AG09309 (cell line): ENCODE measurements around the gene REPS2.

Source experiments
- DNase-seq: peaks from one replicate; pipeline ENCODE4 v3.0.0-alpha.2; 2010; ENCODE audit warnings: low read depth
- H3K4me3 ChIP-seq: 2 replicates; pipeline ENCODE4 v1.5.1; 2011; ENCODE audit warnings: mild to moderate bottlenecking, low read depth, low read length, moderate library complexity; ENCODE audit not compliant: control insufficient read depth
- TF ChIP-seq, protein P1 (sequence below): IDR thresholded peaks from 2 replicates; pipeline ENCODE4 v1.5.1; 2011; ENCODE audit warnings: mild to moderate bottlenecking, low read depth, low read length, inconsistent platforms; ENCODE audit not compliant: insufficient read depth, control insufficient read depth; ENCODE audit errors: missing control alignments

The REPS2 gene

DNA sequence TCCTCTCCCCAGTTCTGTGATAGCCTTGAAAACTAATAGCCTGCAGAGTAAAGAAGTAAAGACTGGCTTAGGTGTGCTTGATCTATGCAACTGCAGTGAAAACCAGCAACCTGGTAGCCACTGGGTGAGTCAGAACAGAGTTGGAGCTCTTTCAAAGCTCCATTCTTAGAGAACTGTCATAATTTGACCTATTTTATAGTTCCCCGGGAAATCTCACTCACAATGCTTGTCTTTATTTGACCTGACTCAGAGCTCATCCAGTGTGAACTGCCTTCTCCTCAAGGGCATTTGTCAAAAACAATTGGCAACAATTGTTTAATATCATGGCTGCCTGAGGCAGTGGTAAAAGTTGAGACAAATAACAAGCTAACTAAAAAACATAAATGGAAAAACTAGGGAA is 215.5 kb downstream of the REPS2 start:
- TF ChIP-seq, protein P1, sequence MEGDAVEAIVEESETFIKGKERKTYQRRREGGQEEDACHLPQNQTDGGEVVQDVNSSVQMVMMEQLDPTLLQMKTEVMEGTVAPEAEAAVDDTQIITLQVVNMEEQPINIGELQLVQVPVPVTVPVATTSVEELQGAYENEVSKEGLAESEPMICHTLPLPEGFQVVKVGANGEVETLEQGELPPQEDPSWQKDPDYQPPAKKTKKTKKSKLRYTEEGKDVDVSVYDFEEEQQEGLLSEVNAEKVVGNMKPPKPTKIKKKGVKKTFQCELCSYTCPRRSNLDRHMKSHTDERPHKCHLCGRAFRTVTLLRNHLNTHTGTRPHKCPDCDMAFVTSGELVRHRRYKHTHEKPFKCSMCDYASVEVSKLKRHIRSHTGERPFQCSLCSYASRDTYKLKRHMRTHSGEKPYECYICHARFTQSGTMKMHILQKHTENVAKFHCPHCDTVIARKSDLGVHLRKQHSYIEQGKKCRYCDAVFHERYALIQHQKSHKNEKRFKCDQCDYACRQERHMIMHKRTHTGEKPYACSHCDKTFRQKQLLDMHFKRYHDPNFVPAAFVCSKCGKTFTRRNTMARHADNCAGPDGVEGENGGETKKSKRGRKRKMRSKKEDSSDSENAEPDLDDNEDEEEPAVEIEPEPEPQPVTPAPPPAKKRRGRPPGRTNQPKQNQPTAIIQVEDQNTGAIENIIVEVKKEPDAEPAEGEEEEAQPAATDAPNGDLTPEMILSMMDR: no peak
- no peak overlapping the region for H3K4me3 ChIP-seq
- no peak for DNase-seq

DNA sequence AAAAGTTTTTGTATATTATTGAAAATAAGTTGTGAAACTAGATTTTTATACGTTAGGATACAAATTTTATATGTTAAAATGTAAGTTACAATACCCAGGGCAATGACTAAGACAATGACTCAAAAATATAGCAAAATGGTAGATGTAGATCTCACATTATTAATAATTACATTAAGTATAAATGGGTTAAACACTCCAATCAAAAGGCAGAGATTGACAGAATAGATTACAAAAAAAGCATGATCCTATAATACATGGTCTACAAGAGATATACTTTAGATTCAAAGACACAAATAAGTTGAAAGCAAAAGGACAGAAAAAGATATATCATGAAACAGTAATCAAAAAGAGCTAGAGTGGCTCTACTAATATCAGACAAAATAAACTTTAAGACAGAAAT is 217.6 kb downstream of the REPS2 start:
- DNase-seq: no peak
- TF ChIP-seq, protein P1: no peak
- H3K4me3 ChIP-seq: no peak overlapping the region

DNA sequence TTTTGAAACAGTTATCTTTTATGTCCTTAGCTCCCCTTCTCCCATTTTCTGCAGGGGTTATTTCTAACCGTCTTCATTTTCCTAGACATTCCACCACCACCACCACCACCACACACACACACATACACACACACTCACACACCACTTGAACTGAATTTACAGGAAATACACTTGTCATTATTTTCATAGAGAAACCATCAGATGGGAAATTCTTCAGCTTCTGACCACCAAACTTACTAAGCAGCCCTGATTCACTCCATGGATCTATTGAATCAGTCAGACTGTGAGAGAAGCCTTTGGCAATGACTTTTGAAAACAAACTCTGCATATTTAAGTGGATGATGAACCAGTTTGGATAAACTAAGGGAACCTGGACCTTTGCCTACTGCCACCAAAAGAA is 218.5 kb downstream of the REPS2 start:
- TF ChIP-seq, protein P1: no peak
- H3K4me3 ChIP-seq: no peak overlapping the region
- no peak for DNase-seq

DNA sequence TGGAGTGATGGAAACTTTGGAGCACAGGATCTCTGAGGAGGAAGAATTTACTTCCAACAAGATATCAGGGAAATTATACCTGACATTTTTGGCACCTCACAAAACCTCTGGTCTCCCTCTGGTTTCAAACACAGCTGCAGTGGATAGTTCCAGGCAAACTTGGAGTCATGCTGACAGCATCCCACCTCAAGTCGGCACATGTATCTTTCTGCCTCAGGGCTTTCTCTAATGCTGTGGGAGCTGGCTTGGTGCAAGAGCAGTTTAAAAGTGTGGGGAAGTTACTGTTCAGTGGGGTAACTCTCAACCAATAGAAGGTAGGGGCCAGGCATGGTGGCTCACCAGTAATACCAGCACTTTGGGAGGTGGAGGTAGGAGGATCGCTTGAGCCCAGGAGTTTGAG is 221.5 kb downstream of the REPS2 start:
- H3K4me3 ChIP-seq: no peak overlapping the region
- TF ChIP-seq, protein P1: no peak
- DNase-seq: no peak

DNA sequence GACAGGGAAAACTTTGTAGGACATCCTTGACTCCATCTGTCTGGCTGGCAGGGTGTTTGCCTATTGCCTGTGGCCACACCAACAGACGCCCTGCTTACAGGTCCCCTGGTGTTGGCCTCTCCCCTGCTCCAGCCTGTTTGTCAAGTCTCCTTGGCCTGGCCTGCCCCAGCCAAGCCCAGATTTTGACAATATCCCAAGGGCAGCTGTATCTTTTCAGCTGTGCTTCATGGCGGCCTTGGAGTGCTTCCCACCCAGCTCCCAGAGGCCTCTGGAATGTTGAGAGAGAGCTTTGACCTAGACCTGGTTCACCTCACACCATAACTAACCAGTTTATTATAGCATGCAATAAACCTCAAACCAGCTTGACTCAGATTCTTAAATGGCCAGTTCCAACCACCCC is 224.5 kb downstream of the REPS2 start:
- no peak for DNase-seq
- no peak overlapping the region for H3K4me3 ChIP-seq
- TF ChIP-seq, protein P1: no peak

DNA sequence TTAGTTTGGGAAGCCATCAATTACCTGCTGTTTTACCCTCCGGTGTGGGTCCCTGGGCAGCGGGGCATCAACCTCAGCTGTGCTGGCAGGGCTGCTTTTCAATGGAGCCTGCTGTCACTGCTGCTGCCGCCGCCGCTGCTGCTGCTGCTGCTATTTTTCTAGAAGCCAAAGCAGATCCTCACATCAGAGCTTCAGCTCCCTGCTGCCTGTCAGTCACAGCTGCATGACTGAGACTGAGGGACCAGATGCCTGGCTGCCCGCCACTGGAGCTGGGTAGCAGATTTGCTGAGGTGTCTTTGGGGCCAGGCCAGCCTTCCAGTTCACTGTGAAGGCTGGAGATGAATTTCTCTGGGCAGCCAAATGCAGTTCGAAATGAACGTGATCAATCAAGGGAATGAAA is 228.2 kb downstream of the REPS2 start:
- no peak overlapping the region for H3K4me3 ChIP-seq
- DNase-seq: no peak
- TF ChIP-seq, protein P1: no peak

DNA sequence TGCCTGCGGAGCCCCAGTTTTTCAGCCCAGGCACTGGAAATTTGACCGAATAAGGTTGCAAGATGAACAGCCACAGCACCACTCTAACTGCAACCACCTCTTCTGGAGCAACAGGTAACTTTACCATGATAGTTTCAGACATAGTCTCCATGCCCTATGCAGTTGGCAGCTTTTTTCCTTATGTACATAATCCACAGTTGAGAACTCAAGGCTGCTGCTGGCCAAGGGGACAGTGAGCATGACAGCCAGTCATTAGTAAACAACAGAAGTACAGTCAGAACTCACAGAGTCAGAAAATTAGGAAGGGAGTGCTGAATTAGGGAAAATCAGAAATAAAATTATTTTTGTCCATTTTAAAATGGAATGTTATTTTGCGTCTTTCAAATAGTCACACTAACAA is 235.9 kb downstream of the REPS2 start:
- H3K4me3 ChIP-seq: no peak overlapping the region
- TF ChIP-seq, protein P1: no peak
- no peak for DNase-seq
